Esophagus squamous epithelium (tissue), 4 donors: Measurements from ENCODE around the gene ACAP3.

Experiments
- POLR2A ChIP-seq, 4 donors: fragments of 450-650 bp; IDR thresholded peaks; one replicate each; pipeline ENCODE4 v1.6.1; 2017; ENCODE audit warnings: antibody characterized with exemption in 4 of 4, mild to moderate bottlenecking in 4 of 4, moderate library complexity in 3 of 4
- TF ChIP-seq, protein P1 (sequence below), 6 experiments: fragments of 450-650 bp in 4 of 6; fragments of 200-600 bp in 2 of 6; sonication (generic) in 2 of 6; IDR thresholded peaks; one replicate each; pipeline ENCODE4 v1.5.1; 2016 to 2019; ENCODE audit warnings: antibody characterized with exemption in 6 of 6, mild to moderate bottlenecking in 4 of 6, moderate library complexity in 4 of 6

GRCh38 chr1:1319646-1319941, 11.9 kb upstream of the ACAP3 start:
- no peak for TF ChIP-seq POLR2A (IDR thresholded peaks at IDR 0.05)
- TF ChIP-seq, protein P1, sequence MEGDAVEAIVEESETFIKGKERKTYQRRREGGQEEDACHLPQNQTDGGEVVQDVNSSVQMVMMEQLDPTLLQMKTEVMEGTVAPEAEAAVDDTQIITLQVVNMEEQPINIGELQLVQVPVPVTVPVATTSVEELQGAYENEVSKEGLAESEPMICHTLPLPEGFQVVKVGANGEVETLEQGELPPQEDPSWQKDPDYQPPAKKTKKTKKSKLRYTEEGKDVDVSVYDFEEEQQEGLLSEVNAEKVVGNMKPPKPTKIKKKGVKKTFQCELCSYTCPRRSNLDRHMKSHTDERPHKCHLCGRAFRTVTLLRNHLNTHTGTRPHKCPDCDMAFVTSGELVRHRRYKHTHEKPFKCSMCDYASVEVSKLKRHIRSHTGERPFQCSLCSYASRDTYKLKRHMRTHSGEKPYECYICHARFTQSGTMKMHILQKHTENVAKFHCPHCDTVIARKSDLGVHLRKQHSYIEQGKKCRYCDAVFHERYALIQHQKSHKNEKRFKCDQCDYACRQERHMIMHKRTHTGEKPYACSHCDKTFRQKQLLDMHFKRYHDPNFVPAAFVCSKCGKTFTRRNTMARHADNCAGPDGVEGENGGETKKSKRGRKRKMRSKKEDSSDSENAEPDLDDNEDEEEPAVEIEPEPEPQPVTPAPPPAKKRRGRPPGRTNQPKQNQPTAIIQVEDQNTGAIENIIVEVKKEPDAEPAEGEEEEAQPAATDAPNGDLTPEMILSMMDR (IDR thresholded peaks at IDR 0.05) = no peak
